ENCODE measurements around the gene ZNF800.

ZNF800 gene

GRCh38 chr7:127390186-127390816, 2.2 kb downstream of the ZNF800 start:
- no peak for DNase-seq

- no peak for DNase-seq
These were observed 3.2 kb downstream of the ZNF800 start for GRCh38 chr7:127389321-127389720.

- no peak for DNase-seq
These were observed 4.5 kb downstream of the ZNF800 start for GRCh38 chr7:127387974-127388373.

GRCh38 chr7:127383123-127383835, 9.2 kb downstream of the ZNF800 start:
- no peak for DNase-seq

GRCh38 chr7:127382301-127383085, 10.0 kb downstream of the ZNF800 start:
- no peak for DNase-seq

GRCh38 chr7:127380479-127380878, 12.0 kb downstream of the ZNF800 start:
- DNase-seq, result no peak

GRCh38 chr7:127379642-127380041, 12.9 kb downstream of the ZNF800 start:
- no peak for DNase-seq

GRCh38 chr7:127378537-127378936, 14.0 kb downstream of the ZNF800 start:
- no peak for DNase-seq

GRCh38 chr7:127377425-127377824, 15.1 kb downstream of the ZNF800 start:
- no peak for DNase-seq

GRCh38 chr7:127375631-127376030, 16.9 kb downstream of the ZNF800 start:
- DNase-seq, result no peak

GRCh38 chr7:127367679-127368078, 24.8 kb downstream of the ZNF800 start:
- no peak for DNase-seq

- no peak for DNase-seq
These were observed 25.8 kb downstream of the ZNF800 start for GRCh38 chr7:127366680-127367079.

GRCh38 chr7:127365957-127366315, 26.6 kb downstream of the ZNF800 start:
- no peak for DNase-seq

- no peak for DNase-seq
These were observed 27.1 kb downstream of the ZNF800 start for GRCh38 chr7:127365164-127365956.

GRCh38 chr7:127362364-127363027, 30.0 kb downstream of the ZNF800 start:
- no peak for DNase-seq

GRCh38 chr7:127361736-127362135, 30.8 kb downstream of the ZNF800 start:
- DNase-seq, result no peak

GRCh38 chr7:127359011-127359410, 33.5 kb downstream of the ZNF800 start:
- DNase-seq, result no peak

- DNase-seq, result no peak
These were observed 38.6 kb downstream of the ZNF800 start for GRCh38 chr7:127353897-127354296.

GRCh38 chr7:127350586-127350985, 41.9 kb downstream of the ZNF800 start:
- DNase-seq, result no peak

- no peak for DNase-seq
These were observed 42.6 kb downstream of the ZNF800 start for GRCh38 chr7:127349881-127350280.

- no peak for DNase-seq
These were observed 44.3 kb downstream of the ZNF800 start for GRCh38 chr7:127348247-127348631.

- no peak for DNase-seq
These were observed 44.8 kb downstream of the ZNF800 start for GRCh38 chr7:127347567-127348246.

All from NCI-H146 (cell line).